ENCODE results near the gene CDC14A. TPM values are rescaled to one million over a fixed set of nuclear protein-coding genes. Genes with fewer than 3 reads are reported as not detected.
"Not testable (repeated sequence)": the region's sequence is repeated elsewhere in the genome, so short reads cannot be mapped to it uniquely, and the experiment has no call there.

Gene CDC14A
- total RNA-seq, 1 experiment from 2014 or later: 9.9 TPM

- DNase-seq (ENCODE audit: low spot score); in situ Hi-C loops (cut with HindIII; ENCODE audit: low sequenced_read_pairs): not testable (repeated sequence)
These were observed 21.2 kb upstream of the CDC14A start for GRCh38 chr1:100331146-100331545.

GRCh38 chr1:100332331-100332730 lies 20.0 kb upstream of the CDC14A start:
- no peak for DNase-seq (ENCODE audit: low spot score)
- in situ Hi-C loops (cut with HindIII; ENCODE audit: low sequenced_read_pairs): no loop called here

GRCh38 chr1:100335436-100335835 lies 16.9 kb upstream of the CDC14A start:
- DNase-seq (ENCODE audit: low spot score): no peak
- in situ Hi-C loops (cut with HindIII; ENCODE audit: low sequenced_read_pairs): no loop called here

- DNase-seq (ENCODE audit: low spot score); in situ Hi-C loops (cut with HindIII; ENCODE audit: low sequenced_read_pairs): not testable (repeated sequence)
These were observed 14.4 kb upstream of the CDC14A start for GRCh38 chr1:100337878-100338277.

GRCh38 chr1:100339735-100340134 lies 12.6 kb upstream of the CDC14A start:
- in situ Hi-C loops (cut with HindIII; ENCODE audit: low sequenced_read_pairs): not testable (repeated sequence)

GRCh38 chr1:100340494-100340893 lies 11.8 kb upstream of the CDC14A start:
- in situ Hi-C loops (cut with HindIII; ENCODE audit: low sequenced_read_pairs): no loop called here
- no peak for DNase-seq (ENCODE audit: low spot score)

More at GRCh38 chr1:100339735-100340134, 12.6 kb upstream of the CDC14A start:
- not testable (repeated sequence) for DNase-seq (ENCODE audit: low spot score)

GRCh38 chr1:100342348-100342747 lies 10.0 kb upstream of the CDC14A start:
- DNase-seq (ENCODE audit: low spot score): no peak
- in situ Hi-C loops (cut with HindIII; ENCODE audit: low sequenced_read_pairs): no loop called here

GRCh38 chr1:100343897-100344296 lies 8.4 kb upstream of the CDC14A start:
- no peak for DNase-seq (ENCODE audit: low spot score)
- in situ Hi-C loops (cut with HindIII; ENCODE audit: low sequenced_read_pairs): no loop called here

- DNase-seq (ENCODE audit: low spot score): no peak
- in situ Hi-C loops (cut with HindIII; ENCODE audit: low sequenced_read_pairs): no loop called here
These were observed 7.5 kb upstream of the CDC14A start for GRCh38 chr1:100344774-100345173.

- in situ Hi-C loops (cut with HindIII; ENCODE audit: low sequenced_read_pairs): no loop called here
These were observed 5.9 kb upstream of the CDC14A start for GRCh38 chr1:100346387-100346786.

GRCh38 chr1:100347009-100347966 lies 5.0 kb upstream of the CDC14A start:
- DNase-seq (ENCODE audit: low spot score): no peak

More at GRCh38 chr1:100346387-100346786, 5.9 kb upstream of the CDC14A start:
- no peak for DNase-seq (ENCODE audit: low spot score)

GRCh38 chr1:100348549-100349144 lies 3.7 kb upstream of the CDC14A start:
- in situ Hi-C loops (cut with HindIII; ENCODE audit: low sequenced_read_pairs): no loop called here
- no peak for DNase-seq (ENCODE audit: low spot score)

More at GRCh38 chr1:100347009-100347966, 5.0 kb upstream of the CDC14A start:
- in situ Hi-C loops (cut with HindIII; ENCODE audit: low sequenced_read_pairs): no loop called here

- in situ Hi-C loops (cut with HindIII; ENCODE audit: low sequenced_read_pairs): no loop called here
- DNase-seq (ENCODE audit: low spot score): no peak
These were observed 3.1 kb upstream of the CDC14A start for GRCh38 chr1:100349246-100349645.

GRCh38 chr1:100350787-100351094 lies 1.6 kb upstream of the CDC14A start:
- in situ Hi-C loops (cut with HindIII; ENCODE audit: low sequenced_read_pairs): no loop called here
- no peak for DNase-seq (ENCODE audit: low spot score)

- peak; percentile 79 for DNase-seq (ENCODE audit: low spot score)
- in situ Hi-C loops (cut with HindIII; ENCODE audit: low sequenced_read_pairs): no loop called here
These were observed 1.0 kb upstream of the CDC14A start for GRCh38 chr1:100351095-100351887.

GRCh38 chr1:100353071-100353801 lies 930 bp downstream of the CDC14A start:
- in situ Hi-C loops (cut with HindIII; ENCODE audit: low sequenced_read_pairs): no loop called here
- no peak for DNase-seq (ENCODE audit: low spot score)

- DNase-seq (ENCODE audit: low spot score): no peak
- in situ Hi-C loops (cut with HindIII; ENCODE audit: low sequenced_read_pairs): no loop called here
These were observed 1.7 kb downstream of the CDC14A start for GRCh38 chr1:100353988-100354387.

- in situ Hi-C loops (cut with HindIII; ENCODE audit: low sequenced_read_pairs): no loop called here
- no peak for DNase-seq (ENCODE audit: low spot score)
These were observed 2.7 kb downstream of the CDC14A start for GRCh38 chr1:100354971-100355394.

- no peak for DNase-seq (ENCODE audit: low spot score)
- in situ Hi-C loops (cut with HindIII; ENCODE audit: low sequenced_read_pairs): no loop called here
These were observed 5.9 kb downstream of the CDC14A start for GRCh38 chr1:100358210-100358609.
